ENCODE results near the gene TMEM233.

- TF ChIP-seq EZH2 (IDR thresholded peaks at IDR 0.05; ENCODE audit: insufficient read depth, poor library complexity, severe bottlenecking), result no peak
- no peak for TF ChIP-seq EZH2phosphoT487 (IDR thresholded peaks at IDR 0.05; ENCODE audit: insufficient read depth, low read depth)
Measured at GRCh38 chr12:119679081-119679480, 85.5 kb downstream of the TMEM233 start.
